ENCODE results near the gene SERPINA12.

DNA sequence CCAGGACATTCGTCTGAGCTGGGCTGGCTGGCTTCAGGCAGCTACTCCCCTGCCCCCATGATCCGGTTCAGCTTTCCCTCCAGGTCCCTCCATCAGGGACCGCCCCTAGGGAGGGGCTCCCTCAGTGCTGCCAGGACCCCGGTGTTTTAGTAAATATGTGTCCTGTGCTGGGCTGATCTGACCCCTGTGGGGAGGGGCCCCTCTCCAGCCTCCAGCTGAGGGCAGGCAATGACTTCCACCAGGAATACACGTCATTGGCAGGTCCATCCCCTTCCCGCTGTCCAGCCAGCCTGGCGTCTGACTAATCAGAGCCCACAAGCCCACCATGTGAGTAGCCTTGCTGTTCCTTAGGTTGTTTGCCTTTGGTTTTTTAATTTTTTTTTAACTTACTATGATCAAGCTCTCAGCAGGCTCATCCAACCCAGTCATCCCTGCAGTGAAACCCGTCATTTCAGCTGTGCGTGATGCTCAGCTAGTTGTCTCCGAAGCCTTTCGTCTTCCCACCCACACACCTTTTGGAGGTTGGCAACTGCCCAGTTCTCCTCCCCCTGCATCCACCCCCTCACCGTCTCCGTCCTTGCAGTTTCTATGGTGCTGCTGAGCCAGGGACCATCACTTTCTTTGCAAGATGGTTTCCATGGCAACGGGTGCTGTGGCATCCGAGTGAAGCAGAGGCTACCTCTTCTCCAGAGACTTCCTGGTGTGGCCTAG is 36.0 kb upstream of the SERPINA12 start:
- TF ChIP-seq, protein P1, sequence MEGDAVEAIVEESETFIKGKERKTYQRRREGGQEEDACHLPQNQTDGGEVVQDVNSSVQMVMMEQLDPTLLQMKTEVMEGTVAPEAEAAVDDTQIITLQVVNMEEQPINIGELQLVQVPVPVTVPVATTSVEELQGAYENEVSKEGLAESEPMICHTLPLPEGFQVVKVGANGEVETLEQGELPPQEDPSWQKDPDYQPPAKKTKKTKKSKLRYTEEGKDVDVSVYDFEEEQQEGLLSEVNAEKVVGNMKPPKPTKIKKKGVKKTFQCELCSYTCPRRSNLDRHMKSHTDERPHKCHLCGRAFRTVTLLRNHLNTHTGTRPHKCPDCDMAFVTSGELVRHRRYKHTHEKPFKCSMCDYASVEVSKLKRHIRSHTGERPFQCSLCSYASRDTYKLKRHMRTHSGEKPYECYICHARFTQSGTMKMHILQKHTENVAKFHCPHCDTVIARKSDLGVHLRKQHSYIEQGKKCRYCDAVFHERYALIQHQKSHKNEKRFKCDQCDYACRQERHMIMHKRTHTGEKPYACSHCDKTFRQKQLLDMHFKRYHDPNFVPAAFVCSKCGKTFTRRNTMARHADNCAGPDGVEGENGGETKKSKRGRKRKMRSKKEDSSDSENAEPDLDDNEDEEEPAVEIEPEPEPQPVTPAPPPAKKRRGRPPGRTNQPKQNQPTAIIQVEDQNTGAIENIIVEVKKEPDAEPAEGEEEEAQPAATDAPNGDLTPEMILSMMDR (IDR thresholded peaks at IDR 0.05): no peak
- TF ChIP-seq POLR2A (IDR thresholded peaks at IDR 0.05): no peak
